ENCODE measurements around the gene MAP2K4.

GRCh38 chr17:12007466-12007865 lies 13.2 kb upstream of the MAP2K4 start:
- TF ChIP-seq BRCA1 (CRISPR knock-in tag; IDR thresholded peaks at IDR 0.05) (no peak), NPAS2 (CRISPR knock-in tag; IDR thresholded peaks at IDR 0.05; ENCODE audit: borderline replicate concordance) (no peak), ZNF282 (IDR thresholded peaks at IDR 0.05; ENCODE audit: partially characterized antibody) (no peak)
- TF ChIP-seq, protein P1, sequence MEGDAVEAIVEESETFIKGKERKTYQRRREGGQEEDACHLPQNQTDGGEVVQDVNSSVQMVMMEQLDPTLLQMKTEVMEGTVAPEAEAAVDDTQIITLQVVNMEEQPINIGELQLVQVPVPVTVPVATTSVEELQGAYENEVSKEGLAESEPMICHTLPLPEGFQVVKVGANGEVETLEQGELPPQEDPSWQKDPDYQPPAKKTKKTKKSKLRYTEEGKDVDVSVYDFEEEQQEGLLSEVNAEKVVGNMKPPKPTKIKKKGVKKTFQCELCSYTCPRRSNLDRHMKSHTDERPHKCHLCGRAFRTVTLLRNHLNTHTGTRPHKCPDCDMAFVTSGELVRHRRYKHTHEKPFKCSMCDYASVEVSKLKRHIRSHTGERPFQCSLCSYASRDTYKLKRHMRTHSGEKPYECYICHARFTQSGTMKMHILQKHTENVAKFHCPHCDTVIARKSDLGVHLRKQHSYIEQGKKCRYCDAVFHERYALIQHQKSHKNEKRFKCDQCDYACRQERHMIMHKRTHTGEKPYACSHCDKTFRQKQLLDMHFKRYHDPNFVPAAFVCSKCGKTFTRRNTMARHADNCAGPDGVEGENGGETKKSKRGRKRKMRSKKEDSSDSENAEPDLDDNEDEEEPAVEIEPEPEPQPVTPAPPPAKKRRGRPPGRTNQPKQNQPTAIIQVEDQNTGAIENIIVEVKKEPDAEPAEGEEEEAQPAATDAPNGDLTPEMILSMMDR (CRISPR knock-in tag; IDR thresholded peaks at IDR 0.05): no peak
